HG03558 (cell line): Measurements from ENCODE around the gene LINGO1.

Source experiments
- ATAC-seq: cut with Tn5 transposase; IDR thresholded peaks from one replicate; pipeline ENCODE4 v1.9.1; 2021; ENCODE audit warnings: moderate number of reproducible peaks; ENCODE audit not compliant: unreplicated experiment; ENCODE audit errors: extremely low read depth

LINGO1 gene

GRCh38 chr15:77619883-77620282 is 12.8 kb downstream of the LINGO1 start:
- ATAC-seq = no peak

DNA sequence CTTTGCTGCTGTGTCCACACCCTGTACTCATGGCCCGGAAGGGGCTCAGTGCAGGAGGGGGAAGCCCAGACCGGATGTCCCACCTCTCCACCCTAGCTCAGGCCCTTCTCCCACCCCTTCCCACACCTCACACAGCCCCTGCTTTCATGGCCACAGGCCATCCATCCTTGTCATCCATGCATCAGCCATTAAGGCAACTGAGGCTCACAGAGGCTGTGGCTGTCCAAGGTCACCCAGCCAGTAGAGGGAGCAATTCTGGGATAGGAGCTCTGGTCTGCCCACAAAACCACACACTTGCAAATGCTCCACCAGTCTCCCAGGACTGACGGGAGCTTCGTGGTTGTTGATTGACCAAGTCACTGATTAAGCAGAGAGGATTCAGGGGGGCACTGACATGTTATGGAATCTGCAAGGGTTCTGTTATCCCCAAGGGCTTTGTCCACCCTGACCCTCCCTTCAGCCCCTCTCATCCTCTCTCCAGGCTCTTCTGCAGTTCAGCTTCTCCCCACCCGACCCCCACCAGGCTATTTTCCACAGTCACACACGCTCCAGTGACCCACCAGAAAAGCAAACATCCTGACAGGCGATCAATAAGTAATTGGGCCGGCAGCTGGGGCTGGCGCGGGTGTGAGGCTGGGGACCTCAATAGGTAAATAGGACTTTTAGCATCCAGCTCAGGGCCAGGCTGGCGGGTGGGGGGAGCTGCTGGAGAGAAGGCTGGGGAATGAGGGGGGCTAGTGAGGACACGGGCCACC is 15.1 kb downstream of the LINGO1 start:
- ATAC-seq = no peak

DNA sequence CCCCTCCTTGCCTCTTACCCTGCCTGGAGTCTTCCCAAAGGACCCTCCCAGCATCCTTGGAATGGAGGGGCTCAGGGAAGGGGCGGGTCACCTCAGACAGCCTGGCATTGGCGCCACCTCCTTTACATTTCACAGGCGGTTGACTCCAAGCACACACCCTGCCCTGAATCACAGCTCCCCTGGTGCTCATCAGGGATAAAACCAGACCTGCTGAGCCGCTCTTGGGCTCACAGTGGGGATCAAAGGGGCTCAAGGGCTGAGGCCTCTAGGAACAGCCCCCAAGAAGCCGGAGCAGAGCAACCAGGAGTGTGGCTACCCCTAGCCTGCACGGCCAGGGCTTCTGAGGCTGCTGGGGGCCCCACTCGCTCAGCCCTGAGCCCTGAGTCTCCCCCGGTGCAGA is 16.6 kb downstream of the LINGO1 start:
- no peak for ATAC-seq

GRCh38 chr15:77615472-77615871 is 17.2 kb downstream of the LINGO1 start:
- ATAC-seq = no peak

- ATAC-seq = no peak
Measured at GRCh38 chr15:77614251-77614806, 18.4 kb downstream of the LINGO1 start.

DNA sequence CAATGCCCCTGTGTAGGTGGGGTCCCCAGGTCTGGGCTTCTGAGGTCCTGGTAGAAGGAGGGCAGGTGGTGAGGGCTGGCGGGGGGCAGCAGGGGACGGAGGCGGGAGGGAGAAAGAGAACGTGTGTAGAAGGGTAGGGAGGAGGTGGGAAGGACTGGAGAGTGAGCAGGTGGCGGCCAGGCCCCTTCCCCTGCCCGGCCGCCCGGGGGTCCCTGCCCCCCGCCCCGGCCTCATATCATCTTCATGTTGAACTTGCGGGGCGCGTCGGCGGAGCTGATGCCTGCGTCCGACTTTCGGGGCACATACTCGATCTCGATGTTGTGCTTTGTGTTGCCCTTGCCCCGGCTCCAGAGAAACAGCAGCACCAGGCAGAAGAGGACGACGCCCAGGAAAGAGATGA is 18.9 kb downstream of the LINGO1 start:
- no peak for ATAC-seq

DNA sequence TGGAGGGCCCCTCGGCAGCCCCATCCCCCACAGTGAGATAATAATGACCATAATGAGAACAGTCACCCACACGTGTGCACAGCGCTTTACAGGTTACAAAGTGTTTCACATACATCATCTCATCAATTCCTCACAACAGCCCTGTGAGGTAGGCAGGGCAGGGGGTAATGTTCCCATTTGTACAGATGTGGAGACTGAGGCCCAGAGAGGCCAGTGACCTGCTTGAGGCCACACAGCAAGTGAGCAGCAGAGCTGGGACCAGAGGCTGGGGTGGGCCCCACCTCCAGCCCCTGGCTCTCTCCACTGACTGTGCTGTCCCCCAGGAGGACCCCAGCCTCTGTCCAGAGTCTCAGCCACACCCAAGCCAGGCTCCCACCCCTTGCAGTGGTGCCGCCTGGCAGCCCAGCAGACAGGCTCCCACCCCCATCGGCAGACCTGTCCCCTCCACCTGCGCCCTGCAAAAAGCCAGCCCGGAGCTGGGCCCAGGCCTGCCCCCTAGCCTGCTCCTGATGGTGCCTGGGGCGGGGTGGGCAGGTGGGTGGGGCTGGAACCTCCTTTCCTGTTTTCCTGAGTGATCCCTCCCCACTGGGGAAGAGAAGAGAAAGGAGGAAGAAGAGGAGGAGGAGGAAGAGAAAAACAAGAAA is 19.6 kb downstream of the LINGO1 start:
- ATAC-seq = no peak

DNA sequence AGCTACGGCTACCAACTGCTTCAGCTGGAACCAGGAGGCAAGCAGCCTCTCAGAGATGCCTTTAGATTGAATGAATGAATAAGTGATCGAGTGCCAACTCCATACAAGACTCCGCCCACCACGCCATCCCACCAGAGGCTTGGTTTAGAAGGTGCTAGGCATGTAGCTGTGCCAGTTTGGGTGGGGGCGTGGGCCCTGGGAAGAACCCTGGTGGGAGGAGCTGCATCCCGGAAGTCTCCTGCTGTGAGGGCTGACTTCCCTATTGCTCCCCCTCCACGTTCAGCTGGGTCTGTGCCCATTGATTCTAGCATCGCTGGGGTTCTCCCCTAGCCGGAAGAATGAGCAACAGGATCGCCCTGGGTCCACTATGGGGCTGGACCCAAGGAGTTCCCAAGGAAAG is 20.9 kb downstream of the LINGO1 start:
- ATAC-seq = no peak

GRCh38 chr15:77610731-77611130 is 22.0 kb downstream of the LINGO1 start:
- ATAC-seq = no peak

DNA sequence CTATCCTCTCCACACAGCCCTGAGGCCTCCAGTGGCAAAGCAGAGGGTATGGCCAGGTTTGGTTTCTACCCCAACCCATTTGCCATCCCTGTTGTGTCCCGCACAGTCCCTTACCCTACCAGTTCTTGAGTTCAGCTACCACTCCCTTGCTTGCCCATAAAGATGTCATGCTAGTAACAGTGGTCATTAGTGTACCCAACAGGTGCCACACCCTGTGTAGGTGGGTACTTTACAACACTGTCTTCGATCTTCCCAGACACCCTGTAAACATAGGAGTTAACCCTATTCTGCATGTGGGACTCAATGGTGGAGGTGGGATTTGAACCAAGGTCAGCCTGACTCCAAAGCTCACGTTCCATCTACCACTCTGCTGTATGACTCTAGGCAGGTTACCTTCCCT is 23.2 kb downstream of the LINGO1 start:
- no peak for ATAC-seq

- ATAC-seq = no peak
Measured at GRCh38 chr15:77608774-77609173, 23.9 kb downstream of the LINGO1 start.

DNA sequence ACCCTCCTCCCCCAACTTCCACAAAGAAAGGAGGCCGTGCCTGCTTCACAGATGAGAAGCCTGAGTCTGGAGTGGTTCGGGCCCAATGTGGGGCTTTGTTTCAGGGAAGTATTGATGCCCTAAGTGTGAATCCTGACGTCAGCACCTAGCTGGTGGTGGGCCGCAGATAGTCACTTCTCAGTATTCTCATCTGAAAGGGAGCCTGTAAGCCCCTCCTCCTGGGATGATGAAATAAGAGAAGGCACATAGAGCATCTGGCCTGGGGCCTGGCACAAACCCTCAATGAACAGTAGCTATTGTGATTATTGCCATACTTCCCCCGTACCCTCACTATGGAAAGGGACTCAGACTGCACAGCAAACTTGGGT is 24.8 kb downstream of the LINGO1 start:
- no peak for ATAC-seq

- ATAC-seq = no peak
Measured at GRCh38 chr15:77607111-77607893, 25.4 kb downstream of the LINGO1 start.

- no peak for ATAC-seq
Measured at GRCh38 chr15:77606142-77607034, 26.3 kb downstream of the LINGO1 start.

GRCh38 chr15:77605547-77605946 is 27.2 kb downstream of the LINGO1 start:
- no peak for ATAC-seq

- ATAC-seq = no peak
Measured at GRCh38 chr15:77604973-77605372, 27.7 kb downstream of the LINGO1 start.

- ATAC-seq = no peak
Measured at GRCh38 chr15:77603611-77604336, 28.9 kb downstream of the LINGO1 start.

GRCh38 chr15:77602800-77603199 is 29.9 kb downstream of the LINGO1 start:
- ATAC-seq = no peak

GRCh38 chr15:77599899-77600298 is 32.8 kb downstream of the LINGO1 start:
- ATAC-seq = no peak
